GM19372 (cell line): ENCODE data around the gene ZCCHC17.

Source experiments
- ATAC-seq: cut with Tn5 transposase; IDR thresholded peaks from one replicate; pipeline ENCODE4 v1.9.1; 2021; ENCODE audit warnings: mild to moderate bottlenecking, low read depth, moderate library complexity; ENCODE audit not compliant: unreplicated experiment

Gene ZCCHC17

DNA sequence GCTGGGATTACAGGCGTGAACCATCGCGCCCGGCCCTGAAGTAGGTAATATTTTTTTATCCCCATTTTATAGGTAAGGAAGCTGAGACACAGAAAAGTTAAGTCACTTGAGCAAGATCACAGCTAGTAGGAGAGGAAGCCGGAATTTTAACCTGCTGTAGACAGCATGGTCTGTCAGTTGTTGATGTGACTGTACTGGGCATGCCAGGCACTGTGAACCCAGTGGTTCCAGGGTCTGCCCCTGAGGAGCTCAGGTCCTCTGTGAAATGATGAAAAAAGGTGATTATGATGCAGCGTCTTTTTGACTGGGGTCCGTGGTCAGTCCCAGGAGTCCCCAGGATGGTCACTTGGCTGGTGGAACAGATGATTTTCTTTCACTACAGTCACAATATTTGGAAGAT lies 92.8 kb downstream of the ZCCHC17 start:
- ATAC-seq = no peak

DNA sequence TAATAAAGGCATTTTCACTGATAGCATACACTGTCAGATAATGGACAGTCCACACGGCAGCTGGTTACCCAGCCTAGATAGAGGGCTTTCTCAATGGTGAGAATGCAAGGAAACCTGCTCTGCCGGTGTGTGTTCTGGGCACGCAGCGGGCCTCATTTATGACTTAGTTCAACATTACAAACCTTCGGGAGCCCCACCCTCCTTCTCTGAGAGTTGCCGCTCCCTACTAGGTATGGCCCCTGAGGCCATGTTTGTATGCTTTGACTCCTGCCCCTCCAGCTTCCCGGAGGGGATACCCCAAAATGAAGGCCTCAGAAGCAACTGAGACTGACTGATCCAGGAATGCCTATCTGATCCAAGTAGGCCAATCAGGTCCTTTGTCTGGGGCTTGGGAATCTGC lies 93.2 kb downstream of the ZCCHC17 start:
- ATAC-seq = no peak

GRCh38 chr1:31393463-31393862 lies 96.6 kb downstream of the ZCCHC17 start:
- no peak for ATAC-seq

DNA sequence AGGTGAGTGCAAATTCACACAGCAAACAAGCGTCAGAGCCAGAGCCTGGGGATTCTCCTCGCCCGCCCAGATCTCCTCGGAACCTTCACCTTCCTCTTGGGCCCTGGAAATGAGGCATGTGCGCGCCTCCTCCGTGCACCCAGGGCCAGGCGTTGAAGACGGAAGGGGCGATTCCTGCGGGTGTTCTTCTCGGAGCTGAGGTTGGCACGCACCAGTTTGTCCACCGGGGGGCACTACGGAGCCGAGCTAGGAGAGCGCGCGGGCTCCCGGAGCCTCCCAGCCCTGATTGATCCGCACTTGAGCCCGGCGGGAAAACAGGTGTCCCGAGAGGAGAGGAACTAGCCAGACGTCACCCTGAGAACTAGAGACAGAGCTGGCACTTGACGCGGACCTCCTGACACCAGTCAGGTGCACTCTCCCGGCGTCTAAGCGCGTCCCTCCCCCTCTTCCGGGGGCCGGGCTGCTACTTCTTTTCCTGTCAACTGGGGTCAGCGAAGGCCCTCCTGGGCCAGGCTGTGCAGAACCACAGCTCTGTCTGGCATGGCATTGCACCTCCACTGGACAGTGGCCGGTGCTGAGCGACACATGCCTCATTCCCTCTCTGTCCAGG lies 97.9 kb downstream of the ZCCHC17 start:
- peak; percentile 88 for ATAC-seq

GRCh38 chr1:31396633-31397351 lies 100.0 kb downstream of the ZCCHC17 start:
- ATAC-seq = no peak

- ATAC-seq = no peak
Measured at GRCh38 chr1:31397360-31398095, 100.7 kb downstream of the ZCCHC17 start.

GRCh38 chr1:31398246-31398645 lies 101.4 kb downstream of the ZCCHC17 start:
- no peak for ATAC-seq

DNA sequence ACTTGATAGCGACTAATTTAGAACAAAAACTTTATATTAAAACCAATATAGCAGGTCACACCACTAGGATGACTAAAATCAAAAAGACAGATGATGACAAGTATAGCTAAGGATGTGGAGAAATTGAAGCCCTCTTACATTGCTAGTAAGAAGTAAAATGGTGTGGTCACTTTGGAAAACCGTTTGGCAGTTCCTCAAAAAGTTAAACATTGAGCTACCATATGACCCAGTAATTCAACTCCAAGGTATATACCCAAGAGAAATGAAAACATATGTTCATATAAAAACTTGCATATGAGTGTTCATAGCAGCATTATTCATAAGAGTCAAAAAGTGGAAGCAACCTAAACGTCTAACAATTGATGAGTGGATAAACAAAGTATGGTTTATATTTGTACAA lies 103.1 kb downstream of the ZCCHC17 start:
- no peak for ATAC-seq

GRCh38 chr1:31400393-31400792 lies 103.6 kb downstream of the ZCCHC17 start:
- ATAC-seq = no peak

- no peak for ATAC-seq
Measured at GRCh38 chr1:31401241-31401640, 104.4 kb downstream of the ZCCHC17 start.

- ATAC-seq = no peak
Measured at GRCh38 chr1:31405578-31406245, 108.9 kb downstream of the ZCCHC17 start.

DNA sequence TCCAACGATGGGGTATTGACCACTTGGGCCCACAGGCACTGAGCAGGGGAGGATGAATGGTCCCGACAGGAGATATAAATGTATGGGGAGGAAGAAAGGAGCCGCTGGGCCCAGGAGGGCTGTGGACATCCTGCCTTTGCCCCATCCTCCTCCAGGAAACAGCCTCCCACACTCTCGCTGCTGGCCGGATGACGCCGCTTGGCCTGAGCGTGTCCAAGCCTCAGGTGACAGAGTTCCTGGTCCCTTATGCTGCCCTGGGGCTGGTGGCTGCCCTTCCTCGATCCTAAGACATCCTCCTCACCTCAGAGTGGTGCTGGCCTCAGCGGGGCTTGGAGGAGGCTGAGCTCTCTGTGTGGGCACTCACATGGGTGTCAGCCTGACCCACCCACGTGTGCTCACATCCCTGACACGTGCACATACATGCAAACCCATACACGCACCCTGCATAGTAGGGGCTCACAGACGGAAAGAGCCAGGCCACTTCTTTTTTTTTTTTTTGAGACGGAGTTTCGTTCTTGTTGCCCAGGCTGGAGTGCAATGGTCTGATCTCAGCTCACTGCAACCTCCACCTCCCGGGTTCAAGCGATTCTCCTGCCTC lies 110.3 kb downstream of the ZCCHC17 start:
- ATAC-seq = no peak

GRCh38 chr1:31408788-31409318 lies 112.0 kb downstream of the ZCCHC17 start:
- ATAC-seq = no peak

- no peak for ATAC-seq
Measured at GRCh38 chr1:31409946-31410858, 113.4 kb downstream of the ZCCHC17 start.

DNA sequence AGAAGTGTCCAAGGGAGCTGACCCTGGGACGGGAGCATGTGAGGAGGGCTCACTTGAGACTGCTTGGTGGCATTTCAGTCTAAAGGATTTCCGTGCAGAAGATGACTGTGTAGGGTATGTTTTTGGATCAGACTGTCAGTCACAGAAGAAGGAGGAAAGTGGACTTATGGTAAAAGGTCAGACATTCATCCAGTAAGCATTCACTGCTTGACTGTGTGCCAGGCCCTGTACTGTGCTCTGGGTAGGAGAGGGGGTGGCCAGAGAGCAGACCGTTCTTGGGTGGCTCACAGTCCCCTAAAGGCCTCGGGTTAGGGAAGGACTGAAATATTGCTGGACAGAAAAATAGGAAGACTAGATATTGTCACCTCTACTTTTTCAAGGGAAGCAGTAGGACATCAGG lies 114.0 kb downstream of the ZCCHC17 start:
- no peak for ATAC-seq

DNA sequence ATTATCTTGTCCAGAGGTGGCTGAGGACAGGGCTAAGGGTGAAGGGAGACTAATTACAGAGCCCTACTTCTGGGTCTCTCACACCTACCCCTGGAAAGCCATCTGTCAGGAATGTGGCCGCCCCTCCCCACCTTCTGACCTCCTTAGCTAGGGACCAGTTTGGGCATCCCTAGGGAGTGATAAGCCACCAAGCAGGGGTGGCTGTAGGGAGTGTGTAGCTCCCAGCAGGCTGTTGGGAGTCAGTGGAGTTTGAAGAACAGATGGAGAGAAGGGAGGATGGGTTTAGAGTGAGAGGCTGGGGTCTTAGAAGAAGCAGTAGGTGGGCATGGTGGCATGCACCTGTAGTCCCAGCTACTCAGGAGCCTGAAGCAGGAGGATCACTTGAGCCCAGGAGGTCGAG lies 115.4 kb downstream of the ZCCHC17 start:
- ATAC-seq = no peak

DNA sequence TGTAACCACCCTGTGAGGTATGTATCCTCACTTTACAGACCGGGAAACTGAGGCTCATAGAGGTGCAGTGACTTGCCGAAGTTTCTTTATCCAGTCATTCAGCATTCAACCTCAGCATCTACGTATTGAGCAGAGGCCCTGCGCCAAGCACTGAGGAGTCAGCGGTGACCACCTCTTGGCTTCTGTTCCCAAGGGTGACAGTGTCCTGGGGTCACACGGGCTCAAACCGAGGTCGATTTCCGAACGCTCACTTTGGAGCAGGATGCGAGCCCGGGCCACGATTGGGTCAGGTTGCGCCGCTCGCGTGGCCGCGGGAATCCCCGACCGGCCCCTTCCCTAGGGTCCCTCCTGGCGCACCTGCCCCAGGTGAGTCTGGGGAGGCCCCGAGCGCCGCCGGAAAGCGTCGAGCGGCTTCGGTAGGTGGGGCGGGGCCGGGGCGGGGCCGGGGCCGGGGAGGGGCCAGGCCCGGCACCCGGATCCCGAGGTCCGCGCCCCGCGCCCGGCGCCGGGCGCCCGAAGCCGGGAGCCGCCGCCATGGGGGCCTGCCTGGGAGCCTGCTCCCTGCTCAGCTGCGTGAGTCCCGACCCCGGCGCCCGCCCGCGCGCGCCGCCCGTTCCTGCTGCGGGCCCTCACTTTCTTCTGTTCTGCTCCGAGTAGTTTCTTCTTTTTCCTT lies 116.0 kb downstream of the ZCCHC17 start, which contains the start of gene SERINC2:
Gene SERINC2, plus strand, starts transcription at position 482 of the 673 bp plus-strand sequence. Its CDS starts 53 bp downstream, at position 535.
- no peak for ATAC-seq

DNA sequence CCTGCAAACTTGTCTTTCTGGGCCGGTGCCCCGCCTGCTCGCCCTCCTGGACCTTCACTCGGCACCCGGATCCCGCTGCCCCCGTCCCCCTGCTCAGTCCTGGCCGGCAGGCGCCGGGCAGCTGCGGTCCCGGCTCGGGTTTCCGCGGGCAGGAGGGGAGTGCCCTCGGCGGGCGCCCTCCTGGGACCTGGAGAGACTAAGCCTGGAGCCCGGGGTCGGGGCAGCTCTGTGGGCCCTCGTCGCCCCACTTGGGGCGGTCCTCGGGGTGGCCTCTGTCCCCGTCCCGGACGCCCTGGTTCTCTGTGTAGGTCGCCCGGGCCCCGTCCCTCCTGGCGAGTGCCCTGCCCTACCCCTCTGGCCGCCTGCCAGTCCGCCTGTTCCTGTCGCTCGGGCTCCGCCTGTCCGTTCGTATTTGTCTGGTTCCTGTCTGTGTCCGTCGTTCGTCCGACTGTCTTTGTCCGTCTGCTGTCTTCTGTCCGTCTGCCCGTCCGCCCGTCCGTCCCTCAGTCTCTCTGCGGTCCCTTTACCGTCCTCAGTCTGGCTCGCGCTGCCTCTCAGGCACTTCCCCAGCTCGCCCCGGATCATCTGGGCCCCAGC lies 116.7 kb downstream of the ZCCHC17 start:
- ATAC-seq = no peak
